Pancreas (tissue), 10 donors: Measurements from ENCODE around the gene SLC8A3. TPM values are rescaled to one million over a fixed set of nuclear protein-coding genes. Genes with fewer than 3 reads are reported as not detected.

Experiments
- ATAC-seq, 4 donors: fragments of 200-7000 bp; cut with Tn5 transposase; one replicate each; pipeline versions ENCODE4 v1.8.0 to v1.9.1; 2020; ENCODE audit warnings: mild to moderate bottlenecking in 4 of 4, moderate library complexity in 4 of 4
- DNase-seq, 6 donors: peaks; one replicate each; pipeline ENCODE4 v3.0.0-alpha.2; 2020
- FAIRE-seq: peaks from 2 replicates; lab custom pipeline; 2012; peaks lifted over from hg19 to GRCh38; lab: Jason Lieb, UNC
- H3K27ac ChIP-seq, 4 donors: fragments of 200-600 bp; sonication (generic); 1 replicate in 3 of 4; 2 replicates in 1 of 4; pipeline versions ENCODE4 v1.5.0 to v1.8.0; 2020
- H3K27me3 ChIP-seq, 4 donors: fragments of 200-600 bp; one replicate each; pipeline ENCODE4 v1.8.0; 2021
- H3K36me3 ChIP-seq, 3 donors: fragments of 200-600 bp; sonication (generic) in 1 of 3; one replicate each; pipeline versions ENCODE4 v1.5.0 to v1.8.0; 2020 to 2021
- H3K4me1 ChIP-seq, 3 donors: fragments of 200-600 bp; one replicate each; pipeline ENCODE4 v1.8.0; 2021
- H3K4me3 ChIP-seq, 4 donors: fragments of 200-600 bp; sonication (generic) in 2 of 4; one replicate each; pipeline versions ENCODE4 v1.5.0 to v1.8.0; 2020 to 2021
- H3K9me3 ChIP-seq, 4 donors: fragments of 200-600 bp; one replicate each; pipeline ENCODE4 v1.8.0; 2021
- WGBS, 2 donors: extraction: QIAGEN DNeasy Blood & Tissue Kit; methylation state at CpG; one replicate each; pipeline ENCODE4 v1.1.7; 2013; 5-methylcytosine and 5-hydroxymethylcytosine counted together
- intact Hi-C, 3 donors: fragments of 100-400 bp; cut with DNase I; formaldehyde crosslinking; loops; one replicate each; pipeline versions ENCODE4 v1.11.1 to v1.14.2; 2022
- polyA plus RNA-seq, 2 donors: library from polyadenylated mRNA; stranded (reverse); fragments of 200-250 nt; gene quantifications; one replicate each; pipeline ENCODE4 v1.2.3, GENCODE V29; 2013
- total RNA-seq, 6 donors: library from RNA; stranded (reverse); fragmentation: NEBNext Ultra II Directional in 4 of 6; extraction: Animal tissue kit (Norgen Biotek cat#: 25700) in 4 of 6; gene quantifications; one replicate each; pipeline versions ENCODE4 v1.2.1 to v1.2.4, GENCODE V29; 2021 to 2023
- TF ChIP-seq, protein P1 (sequence below), 4 donors: fragments of 200-600 bp; sonication (generic) in 3 of 4; IDR thresholded peaks; one replicate each; pipeline versions ENCODE4 v1.5.0 to v1.8.0; 2021; ENCODE audit warnings: antibody characterized with exemption in 4 of 4
- donor health status: healthy with polysubstance abuse.
- donor health status: DM: no; HTN: no; CAD: no; lungs with moderate emphysema.
- donor health status: DM: no; HTN: no; CAD: no.
- donor health status: control.
- donor health status: control.
- donor health status: Bipolar disorder and iron deficiency.
- donor health status: DM: yes; HTN: yes; CAD: no.
- donor health status: DM: no; HTN: no; CAD: no.
- donor health status: DM: no; HTN: no; CAD: no.
- donor health status: DM: yes; HTN: yes; CAD: no.

The SLC8A3 gene
- total and polyA plus RNA-seq, 8 donors = 0.08 to 1.5 (median 0.40) TPM

DNA sequence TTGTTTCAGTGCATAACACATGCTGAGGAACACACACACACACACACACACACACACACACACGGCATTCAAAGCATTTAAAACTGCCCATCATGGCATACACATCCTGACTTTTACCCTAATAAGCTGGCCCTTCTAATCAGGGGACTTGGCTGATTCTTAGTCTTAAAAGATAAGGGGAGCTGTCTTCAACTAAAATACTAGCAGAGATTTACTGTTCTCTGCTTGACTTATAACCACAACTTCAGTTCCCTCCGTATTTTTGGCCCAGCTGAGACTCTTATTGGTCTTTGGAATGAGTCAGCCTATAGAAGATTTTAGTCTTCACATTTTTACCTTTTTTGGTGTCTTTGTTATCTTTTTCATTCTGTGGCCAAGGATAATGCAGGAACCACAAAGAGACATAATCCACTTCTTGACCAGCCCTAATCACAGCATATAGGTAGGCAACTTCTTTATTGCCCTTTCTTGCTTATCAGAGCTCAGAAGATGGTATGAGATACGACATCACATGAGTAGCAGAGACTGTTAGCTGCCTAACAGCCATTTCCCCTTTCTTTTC lies 25.1 kb upstream of the SLC8A3 start:
- ATAC-seq (no peak), FAIRE-seq (no peak), DNase-seq (no peak)
- no peaks in the 10 kb centered on the region for H3K4me1 ChIP-seq
- no peaks in the 10 kb centered on the region for H3K9me3 ChIP-seq
- WGBS, 2 donors = 48% methylated on average over 3 of the region's 3 CpGs
- intact Hi-C loops = no loop called here
- no peak overlapping the region for H3K27ac ChIP-seq
- no peak overlapping the region for H3K4me3 ChIP-seq
- TF ChIP-seq, protein P1, sequence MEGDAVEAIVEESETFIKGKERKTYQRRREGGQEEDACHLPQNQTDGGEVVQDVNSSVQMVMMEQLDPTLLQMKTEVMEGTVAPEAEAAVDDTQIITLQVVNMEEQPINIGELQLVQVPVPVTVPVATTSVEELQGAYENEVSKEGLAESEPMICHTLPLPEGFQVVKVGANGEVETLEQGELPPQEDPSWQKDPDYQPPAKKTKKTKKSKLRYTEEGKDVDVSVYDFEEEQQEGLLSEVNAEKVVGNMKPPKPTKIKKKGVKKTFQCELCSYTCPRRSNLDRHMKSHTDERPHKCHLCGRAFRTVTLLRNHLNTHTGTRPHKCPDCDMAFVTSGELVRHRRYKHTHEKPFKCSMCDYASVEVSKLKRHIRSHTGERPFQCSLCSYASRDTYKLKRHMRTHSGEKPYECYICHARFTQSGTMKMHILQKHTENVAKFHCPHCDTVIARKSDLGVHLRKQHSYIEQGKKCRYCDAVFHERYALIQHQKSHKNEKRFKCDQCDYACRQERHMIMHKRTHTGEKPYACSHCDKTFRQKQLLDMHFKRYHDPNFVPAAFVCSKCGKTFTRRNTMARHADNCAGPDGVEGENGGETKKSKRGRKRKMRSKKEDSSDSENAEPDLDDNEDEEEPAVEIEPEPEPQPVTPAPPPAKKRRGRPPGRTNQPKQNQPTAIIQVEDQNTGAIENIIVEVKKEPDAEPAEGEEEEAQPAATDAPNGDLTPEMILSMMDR (IDR thresholded peaks at IDR 0.05) = no peak
- peaks cover 0 to 3% (median 0%) of the 10 kb centered on the region in 4 donors for H3K27me3 ChIP-seq
- H3K36me3 ChIP-seq = no peaks in the 10 kb centered on the region

DNA sequence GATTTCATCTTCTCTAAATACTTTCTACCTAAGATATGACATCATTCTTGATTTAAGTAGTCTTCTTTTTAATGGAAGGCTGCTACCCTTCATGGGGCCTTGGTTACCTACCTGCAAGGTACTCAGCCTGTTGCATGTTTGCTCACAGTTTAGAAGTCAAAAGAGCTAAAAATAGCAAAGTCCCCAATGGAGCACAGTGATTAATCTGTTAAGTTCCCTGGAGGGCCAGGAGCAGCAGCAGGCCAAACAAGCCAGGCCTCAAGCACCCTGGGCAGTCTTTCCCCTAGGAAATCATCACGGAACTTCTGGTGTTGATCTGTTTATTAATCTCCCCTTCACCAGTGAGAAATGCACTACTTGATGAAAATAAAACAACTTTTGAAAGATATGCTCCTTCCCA lies 24.0 kb upstream of the SLC8A3 start:
- DNase-seq = no peak
- H3K27me3 ChIP-seq = peaks cover 0 to 3% (median 0%) of the 10 kb centered on the region in 4 donors
- TF ChIP-seq, protein P1 (IDR thresholded peaks at IDR 0.05) = no peak
- 32 to 55% methylated on average over 1 of the region's 1 CpG for WGBS, 2 donors
- H3K4me3 ChIP-seq = no peak overlapping the region
- peak in 1 of 4 donors; percentile 68 for ATAC-seq
- H3K27ac ChIP-seq = no peak overlapping the region
- no peaks in the 10 kb centered on the region for H3K9me3 ChIP-seq
- intact Hi-C loops = no loop called here
- FAIRE-seq = no peak
- no peaks in the 10 kb centered on the region for H3K36me3 ChIP-seq
- no peaks in the 10 kb centered on the region for H3K4me1 ChIP-seq

DNA sequence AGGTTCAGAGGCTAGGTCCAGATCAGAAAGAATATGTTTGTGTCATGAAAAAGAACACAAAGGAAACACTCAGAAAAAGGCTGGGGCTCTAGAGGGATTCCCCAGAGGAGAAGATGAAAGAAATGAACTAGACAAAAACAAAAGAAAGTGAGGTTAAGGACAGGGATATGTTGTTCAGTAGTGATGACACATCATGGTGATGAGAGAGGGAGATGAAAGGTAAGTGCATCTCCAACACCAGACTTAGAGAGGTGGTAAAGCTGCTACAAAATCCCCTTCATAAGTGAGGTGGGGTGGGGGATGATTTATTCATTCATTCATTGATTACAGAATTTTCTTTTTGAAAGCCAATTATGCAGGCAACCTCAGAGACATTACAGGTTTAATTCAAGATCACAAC lies 19.6 kb upstream of the SLC8A3 start:
- H3K36me3 ChIP-seq = no peaks in the 10 kb centered on the region
- H3K4me1 ChIP-seq = no peaks in the 10 kb centered on the region
- no peak overlapping the region for H3K27ac ChIP-seq
- DNase-seq (no peak), ATAC-seq (no peak), FAIRE-seq (no peak)
- intact Hi-C loops = no loop called here
- H3K9me3 ChIP-seq = no peaks in the 10 kb centered on the region
- H3K27me3 ChIP-seq = no peaks in the 10 kb centered on the region
- TF ChIP-seq, protein P1 (IDR thresholded peaks at IDR 0.05) = no peak
- H3K4me3 ChIP-seq = no peak overlapping the region

DNA sequence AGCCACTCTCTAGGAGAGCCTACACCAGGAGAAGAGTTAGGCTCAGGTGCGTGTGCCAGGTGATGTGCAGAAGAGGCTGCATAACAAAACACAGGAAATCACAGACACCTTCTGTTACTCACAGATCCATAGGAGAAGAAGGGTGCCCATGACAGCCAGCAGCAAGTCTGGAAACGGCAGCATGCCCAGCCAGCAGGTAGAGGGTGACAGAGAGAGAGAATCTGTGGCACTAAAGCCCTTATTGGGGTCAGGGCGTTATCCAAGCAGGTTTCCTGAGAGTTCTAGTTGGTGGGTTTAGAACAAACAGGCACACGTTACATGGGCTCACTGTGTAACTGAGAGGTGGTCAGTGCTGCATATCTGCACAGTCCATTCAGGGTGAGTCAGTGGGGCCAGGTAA lies 14.9 kb upstream of the SLC8A3 start:
- intact Hi-C loops = no loop called here
- Histone ChIP-seq H3K36me3 (no peaks in the 10 kb centered on the region), H3K4me3 (no peak overlapping the region), H3K9me3 (no peaks in the 10 kb centered on the region), H3K4me1 (no peaks in the 10 kb centered on the region), H3K27ac (no peak overlapping the region), H3K27me3 (no peaks in the 10 kb centered on the region)
- TF ChIP-seq, protein P1 (IDR thresholded peaks at IDR 0.05) = no peak
- no peak for FAIRE-seq
- 62 to 68% methylated on average over 4 of the region's 4 CpGs for WGBS, 2 donors
- no peak for DNase-seq
- no peak for ATAC-seq

DNA sequence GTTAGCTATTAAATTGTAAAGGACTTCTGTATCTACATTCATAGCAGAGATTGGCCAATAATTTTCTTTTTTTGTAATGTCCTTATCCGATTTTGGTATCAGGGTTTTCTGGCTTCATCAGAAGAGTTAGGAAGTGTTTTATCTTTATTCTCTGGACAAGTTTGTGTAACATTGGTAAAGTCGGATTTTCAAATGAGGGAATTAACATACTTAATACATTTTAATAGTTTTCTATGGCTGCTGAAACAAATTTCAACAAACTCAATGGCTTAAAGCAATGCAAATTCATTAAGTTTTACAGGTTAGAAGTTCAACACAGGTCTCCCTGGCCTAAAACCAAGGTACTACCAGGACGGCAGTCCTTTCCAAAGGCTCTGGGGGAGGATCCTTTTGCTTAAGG lies 13.2 kb upstream of the SLC8A3 start:
- H3K4me3 ChIP-seq = no peak overlapping the region
- no peak overlapping the region for H3K27ac ChIP-seq
- no peak for DNase-seq
- ATAC-seq = no peak
- H3K9me3 ChIP-seq = no peaks in the 10 kb centered on the region
- no peaks in the 10 kb centered on the region for H3K27me3 ChIP-seq
- 63 to 79% methylated on average over 3 of the region's 3 CpGs for WGBS, 2 donors
- H3K4me1 ChIP-seq = no peaks in the 10 kb centered on the region
- intact Hi-C loops = no loop called here
- TF ChIP-seq, protein P1 (IDR thresholded peaks at IDR 0.05) = no peak
- no peak for FAIRE-seq
- no peaks in the 10 kb centered on the region for H3K36me3 ChIP-seq
